OCI-LY7 (cell line): Measurements from ENCODE around the gene KBTBD12.

ENCODE experiments used
- EZH2phosphoT487 ChIP-seq: fragments of 200-600 bp; sonication (generic); IDR thresholded peaks from 2 replicates; pipeline ENCODE4 v1.6.1; 2018; ENCODE audit warnings: low read depth, borderline replicate concordance, mild to moderate bottlenecking, mixed run types, antibody characterized with exemption, low read length, moderate library complexity, mixed read lengths
- TF ChIP-seq, protein P1 (sequence below): fragments of 200-600 bp; sonication (generic); conservative IDR thresholded peaks from 2 replicates; pipeline ENCODE4 v1.5.1; 2014; ENCODE audit warnings: mild to moderate bottlenecking, antibody characterized with exemption, low read length, moderate library complexity, mixed read lengths

DNA sequence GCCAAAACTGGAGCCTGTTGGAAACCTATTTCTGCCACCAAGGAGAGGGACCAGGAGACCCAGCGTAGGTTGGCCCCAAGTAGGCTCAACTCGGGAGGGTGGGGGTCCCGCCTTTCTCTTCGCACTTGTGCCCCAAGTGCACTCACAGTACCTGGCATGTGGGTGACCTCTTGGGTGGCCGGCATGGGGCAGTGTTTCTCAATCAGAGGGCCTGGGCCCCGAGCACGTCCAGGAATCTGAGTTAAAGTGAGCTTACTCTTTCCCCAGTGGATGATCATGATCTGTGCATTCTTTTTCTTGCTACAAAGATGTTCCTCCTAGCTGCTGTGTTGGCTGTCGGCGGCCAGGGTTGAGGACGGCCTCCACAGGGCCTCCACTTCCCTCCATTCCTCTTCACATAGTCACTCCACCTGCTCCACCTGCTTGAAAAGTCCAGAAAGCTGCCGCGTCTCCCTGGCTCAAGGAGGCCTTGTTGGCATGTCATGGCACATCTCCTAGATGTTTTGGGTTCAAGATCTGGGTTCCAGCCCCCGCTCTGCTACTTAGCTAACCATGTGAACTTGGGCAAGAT, 70.7 kb downstream of the KBTBD12 start:
- TF ChIP-seq, protein P1, sequence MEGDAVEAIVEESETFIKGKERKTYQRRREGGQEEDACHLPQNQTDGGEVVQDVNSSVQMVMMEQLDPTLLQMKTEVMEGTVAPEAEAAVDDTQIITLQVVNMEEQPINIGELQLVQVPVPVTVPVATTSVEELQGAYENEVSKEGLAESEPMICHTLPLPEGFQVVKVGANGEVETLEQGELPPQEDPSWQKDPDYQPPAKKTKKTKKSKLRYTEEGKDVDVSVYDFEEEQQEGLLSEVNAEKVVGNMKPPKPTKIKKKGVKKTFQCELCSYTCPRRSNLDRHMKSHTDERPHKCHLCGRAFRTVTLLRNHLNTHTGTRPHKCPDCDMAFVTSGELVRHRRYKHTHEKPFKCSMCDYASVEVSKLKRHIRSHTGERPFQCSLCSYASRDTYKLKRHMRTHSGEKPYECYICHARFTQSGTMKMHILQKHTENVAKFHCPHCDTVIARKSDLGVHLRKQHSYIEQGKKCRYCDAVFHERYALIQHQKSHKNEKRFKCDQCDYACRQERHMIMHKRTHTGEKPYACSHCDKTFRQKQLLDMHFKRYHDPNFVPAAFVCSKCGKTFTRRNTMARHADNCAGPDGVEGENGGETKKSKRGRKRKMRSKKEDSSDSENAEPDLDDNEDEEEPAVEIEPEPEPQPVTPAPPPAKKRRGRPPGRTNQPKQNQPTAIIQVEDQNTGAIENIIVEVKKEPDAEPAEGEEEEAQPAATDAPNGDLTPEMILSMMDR = no peak
- TF ChIP-seq EZH2phosphoT487 = no peak
